Psoas muscle (tissue), 8 donors: ENCODE measurements around the gene AP1M1. TPM values are rescaled to one million over a fixed set of nuclear protein-coding genes. Genes with fewer than 3 reads are reported as not detected.

Source experiments
- ATAC-seq, 4 donors: fragments of 200-7000 bp; cut with Tn5 transposase; one replicate each; pipeline ENCODE4 v1.9.1; 2020; ENCODE audit warnings: moderate library complexity in 3 of 4, mild to moderate bottlenecking in 2 of 4
- DNase-seq, 2 donors: peaks; one replicate each; pipeline ENCODE4 v3.0.0-alpha.2; 2020
- H3K27ac ChIP-seq: fragments of 200-600 bp; one replicate; pipeline ENCODE4 v1.8.0; 2022
- H3K27me3 ChIP-seq, 3 donors: fragments of 200-600 bp in 1 of 3; one replicate each; pipeline versions ENCODE4 v1.6.1 to v1.8.0; 2013 to 2022; ENCODE audit warnings: low read length in 2 of 3, mild to moderate bottlenecking in 2 of 3, moderate library complexity in 1 of 3; ENCODE audit not compliant: insufficient read depth in 3 of 3
- H3K36me3 ChIP-seq, 2 donors: fragments of 200-600 bp in 1 of 2; one replicate each; pipeline versions ENCODE4 v1.6.1 to v1.8.0; 2013 to 2022; ENCODE audit warnings: low read depth in 1 of 2, mild to moderate bottlenecking in 1 of 2, moderate library complexity in 1 of 2; ENCODE audit not compliant: insufficient read depth in 1 of 2
- H3K4me1 ChIP-seq: fragments of 200-600 bp; one replicate; pipeline ENCODE4 v1.8.0; 2022
- H3K4me3 ChIP-seq: fragments of 200-600 bp; one replicate; pipeline ENCODE4 v1.8.0; 2022; ENCODE audit warnings: mild to moderate bottlenecking
- H3K9me3 ChIP-seq: fragments of 200-600 bp; one replicate; pipeline ENCODE4 v1.8.0; 2022
- WGBS, 3 donors: extraction: QIAGEN DNeasy Blood & Tissue Kit; methylation state at CpG; one replicate each; pipeline versions ENCODE4 v1.1.6 to v1.1.7; 2013; 5-methylcytosine and 5-hydroxymethylcytosine counted together
- intact Hi-C, 2 donors: fragments of 100-400 bp; cut with DNase I; formaldehyde crosslinking; loops; one replicate each; pipeline versions ENCODE4 v1.11.0 to v1.14.2; 2022
- polyA plus RNA-seq, 3 donors: library from polyadenylated mRNA; stranded (reverse); fragments of 200-250 nt; gene quantifications; one replicate each; pipeline ENCODE4 v1.2.3, GENCODE V29; 2013
- total RNA-seq, 4 donors: library from RNA; stranded (reverse); fragmentation: NEBNext Ultra II Directional in 2 of 4; extraction: Animal tissue kit (Norgen Biotek cat#: 25700) in 2 of 4; gene quantifications; one replicate each; pipeline versions ENCODE4 v1.2.1 to v1.2.4, GENCODE V29; 2021 to 2023
- TF ChIP-seq, protein P1 (sequence below): fragments of 200-600 bp; IDR thresholded peaks from one replicate; pipeline ENCODE4 v1.8.0; 2022; ENCODE audit warnings: antibody characterized with exemption
- donor health status: healthy with polysubstance abuse.
- donor health status: DM: no; HTN: no; CAD: no; lungs with moderate emphysema.
- donor health status: Bipolar disorder and iron deficiency.
- donor health status: healthy.
- donor health status: DM: yes; HTN: yes; CAD: no.
- donor health status: DM: no; HTN: no; CAD: no.
- donor health status: DM: no; HTN: no; CAD: no.
- donor health status: DM: yes; HTN: yes; CAD: no.

Gene AP1M1
- total and polyA plus RNA-seq, 7 donors, result 40.5 to 102 (median 51.0) TPM

DNA sequence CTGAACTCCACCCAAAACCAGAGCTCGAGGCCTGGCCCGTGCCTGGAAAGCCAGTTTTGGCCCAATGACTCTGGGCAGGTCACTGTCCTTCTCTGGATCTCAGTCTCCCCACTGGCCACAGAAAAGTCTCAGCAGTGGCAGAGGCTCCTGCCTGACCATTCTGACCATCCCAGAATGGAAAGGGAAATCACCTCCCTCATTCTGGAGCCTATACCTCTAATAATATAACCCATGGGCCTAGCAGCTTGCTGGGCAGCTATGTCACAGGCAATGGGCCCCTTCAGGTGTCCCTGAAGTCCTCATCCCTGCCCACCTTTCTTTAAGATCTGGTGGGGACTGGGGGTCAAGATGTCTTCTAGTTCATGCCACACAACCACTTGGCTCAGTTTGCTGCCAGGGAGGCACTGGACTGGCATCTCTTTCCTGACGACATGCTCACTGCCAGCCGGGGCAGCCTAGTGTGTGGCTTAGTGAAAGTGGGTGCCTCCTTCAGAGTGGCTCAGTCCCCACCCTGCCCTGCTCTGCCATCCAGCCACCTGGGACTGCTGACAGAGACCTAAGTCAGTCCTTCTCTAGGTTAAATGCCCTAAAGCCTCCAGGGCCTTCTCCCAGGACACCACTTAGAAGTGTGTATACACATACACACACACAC, 62.6 kb downstream of the AP1M1 start:
- Histone ChIP-seq H3K9me3 (no peaks in the 10 kb centered on the region), H3K36me3 (no peaks in the 10 kb centered on the region), H3K27ac (peak overlapping the region; percentile 53), H3K4me1 (no peaks in the 10 kb centered on the region), H3K4me3 (no peak overlapping the region), H3K27me3 (no peaks in the 10 kb centered on the region)
- WGBS, 3 donors, result 70 to 84% (median 77%) methylated on average over 4 of the region's 4 CpGs
- DNase-seq (peak in 1 of 2 donors; percentile 17), ATAC-seq (no peak)
- TF ChIP-seq, protein P1, sequence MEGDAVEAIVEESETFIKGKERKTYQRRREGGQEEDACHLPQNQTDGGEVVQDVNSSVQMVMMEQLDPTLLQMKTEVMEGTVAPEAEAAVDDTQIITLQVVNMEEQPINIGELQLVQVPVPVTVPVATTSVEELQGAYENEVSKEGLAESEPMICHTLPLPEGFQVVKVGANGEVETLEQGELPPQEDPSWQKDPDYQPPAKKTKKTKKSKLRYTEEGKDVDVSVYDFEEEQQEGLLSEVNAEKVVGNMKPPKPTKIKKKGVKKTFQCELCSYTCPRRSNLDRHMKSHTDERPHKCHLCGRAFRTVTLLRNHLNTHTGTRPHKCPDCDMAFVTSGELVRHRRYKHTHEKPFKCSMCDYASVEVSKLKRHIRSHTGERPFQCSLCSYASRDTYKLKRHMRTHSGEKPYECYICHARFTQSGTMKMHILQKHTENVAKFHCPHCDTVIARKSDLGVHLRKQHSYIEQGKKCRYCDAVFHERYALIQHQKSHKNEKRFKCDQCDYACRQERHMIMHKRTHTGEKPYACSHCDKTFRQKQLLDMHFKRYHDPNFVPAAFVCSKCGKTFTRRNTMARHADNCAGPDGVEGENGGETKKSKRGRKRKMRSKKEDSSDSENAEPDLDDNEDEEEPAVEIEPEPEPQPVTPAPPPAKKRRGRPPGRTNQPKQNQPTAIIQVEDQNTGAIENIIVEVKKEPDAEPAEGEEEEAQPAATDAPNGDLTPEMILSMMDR, result no peak
- intact Hi-C loops, result no loop called here

DNA sequence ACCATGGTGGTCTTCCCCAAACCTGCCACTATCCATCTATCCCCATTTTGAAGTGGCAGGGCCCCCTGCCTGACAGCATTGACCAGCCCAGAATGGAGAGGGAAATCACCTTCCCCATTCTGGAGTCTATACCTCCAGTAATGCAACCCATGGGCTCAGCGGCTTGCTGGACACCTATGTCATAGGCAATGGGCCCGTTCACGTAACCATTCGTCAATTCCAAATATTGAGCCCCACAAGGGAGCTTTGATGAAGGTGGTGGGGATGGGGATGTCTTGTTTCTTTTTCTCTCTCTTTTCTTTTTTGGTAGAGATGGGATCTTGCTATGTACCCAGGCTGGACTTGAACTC, 63.1 kb downstream of the AP1M1 start:
- intact Hi-C loops, result no loop called here
- no peaks in the 10 kb centered on the region for H3K27me3 ChIP-seq
- H3K36me3 ChIP-seq, result no peaks in the 10 kb centered on the region
- TF ChIP-seq, protein P1, result no peak
- ATAC-seq (no peak), DNase-seq (no peak)
- no peak overlapping the region for H3K27ac ChIP-seq
- H3K4me1 ChIP-seq, result no peaks in the 10 kb centered on the region
- no peak overlapping the region for H3K4me3 ChIP-seq
- no peaks in the 10 kb centered on the region for H3K9me3 ChIP-seq
- 94 to 100% (median 94%) methylated on average over 4 of the region's 4 CpGs for WGBS, 3 donors

DNA sequence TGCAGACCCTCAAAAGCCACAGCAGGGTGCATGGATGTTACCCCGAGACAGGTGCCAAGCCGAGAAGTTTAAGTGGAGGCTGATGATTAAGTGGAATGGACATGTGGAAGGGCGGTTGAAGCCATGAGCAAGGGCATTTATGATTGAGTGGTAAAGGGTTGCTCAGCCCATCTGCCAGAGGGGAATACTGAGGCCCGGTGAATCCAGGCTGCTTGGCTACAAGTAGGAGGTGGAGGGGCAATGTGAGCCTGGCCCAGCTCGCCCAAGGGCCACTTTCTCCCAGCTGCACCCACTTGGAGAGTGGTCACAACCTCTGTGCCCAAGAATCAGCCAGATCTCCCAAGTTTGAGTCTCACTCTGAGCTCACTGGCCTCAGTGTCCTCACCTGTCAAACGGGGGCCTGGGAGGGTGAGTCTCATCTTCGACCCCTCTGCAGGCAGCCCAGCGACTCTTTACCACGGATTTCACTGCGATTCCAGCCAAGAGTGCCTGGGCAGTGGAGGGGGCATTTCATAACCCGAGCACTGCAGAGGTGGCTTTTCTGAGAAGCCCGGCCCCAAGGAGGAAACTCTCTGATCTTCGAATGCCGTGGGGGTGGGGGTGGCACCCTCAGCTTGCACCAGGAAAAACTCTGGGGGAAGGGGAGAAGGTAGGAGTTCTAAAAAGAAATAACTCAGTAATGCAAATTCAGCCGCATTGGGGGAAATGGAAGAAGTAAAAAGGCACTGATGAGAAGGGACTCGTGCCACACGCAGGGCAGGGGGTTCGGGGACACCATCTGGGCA, 64.1 kb downstream of the AP1M1 start:
- intact Hi-C loops, result no loop called here
- H3K36me3 ChIP-seq, result no peaks in the 10 kb centered on the region
- H3K4me1 ChIP-seq, result no peaks in the 10 kb centered on the region
- H3K27ac ChIP-seq, result no peak overlapping the region
- TF ChIP-seq, protein P1, result no peak
- no peak for DNase-seq
- no peaks in the 10 kb centered on the region for H3K9me3 ChIP-seq
- no peak for ATAC-seq
- WGBS, 3 donors, result 74 to 80% (median 76%) methylated on average over 18 of the region's 18 CpGs
- no peaks in the 10 kb centered on the region for H3K27me3 ChIP-seq
- H3K4me3 ChIP-seq, result no peak overlapping the region

DNA sequence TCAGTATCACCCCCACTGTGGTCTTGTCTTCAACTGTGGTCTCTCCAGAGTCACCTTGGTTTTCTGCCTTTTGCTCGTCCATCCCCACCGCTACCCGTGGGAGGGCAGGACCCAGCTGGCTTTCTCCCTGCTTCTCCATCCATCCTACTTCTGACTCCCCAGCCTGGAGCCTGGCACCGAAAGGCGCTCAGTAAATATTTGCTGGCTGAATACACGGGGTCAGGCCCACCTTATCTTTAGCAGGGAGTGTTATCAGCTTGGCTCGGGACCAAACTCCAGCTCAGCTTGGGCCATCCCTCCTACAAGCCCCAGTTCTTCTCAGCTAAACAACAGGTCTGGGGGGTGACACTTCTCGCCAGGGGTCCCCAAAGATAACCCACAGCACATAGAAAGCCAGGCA, 64.9 kb downstream of the AP1M1 start:
- no peaks in the 10 kb centered on the region for H3K36me3 ChIP-seq
- no peaks in the 10 kb centered on the region for H3K27me3 ChIP-seq
- H3K4me3 ChIP-seq, result no peak overlapping the region
- H3K27ac ChIP-seq, result no peak overlapping the region
- H3K9me3 ChIP-seq, result no peaks in the 10 kb centered on the region
- 67 to 78% (median 73%) methylated on average over 8 of the region's 8 CpGs for WGBS, 3 donors
- DNase-seq (no peak), ATAC-seq (no peak)
- H3K4me1 ChIP-seq, result no peaks in the 10 kb centered on the region
- TF ChIP-seq, protein P1, result no peak
- intact Hi-C loops, result no loop called here
